B cell (primary cell): Measurements from ENCODE around the gene OPN4. TPM values are rescaled to one million over a fixed set of nuclear protein-coding genes. Genes with fewer than 3 reads are reported as not detected.

Source experiments
- ATAC-seq: fragments of 200-7000 bp; cut with Tn5 transposase; one replicate; pipeline ENCODE4 v1.10.0; 2021; ENCODE audit warnings: low read depth, mild to moderate bottlenecking, moderate number of reproducible peaks, moderate library complexity
- CTCF ChIA-PET: fragments of 350-600 bp; sonication (Branson Sonifier 250); formaldehyde crosslinking; loops from one replicate; lab custom pipeline; 2021; ENCODE audit warnings: antibody characterized with exemption, inconsistent platforms; lab: Charles Lee
- POLR2A ChIA-PET: fragments of 350-600 bp; sonication (Branson Sonifier 250); formaldehyde crosslinking; loops from one replicate; lab custom pipeline; 2021; ENCODE audit warnings: antibody characterized with exemption; lab: Charles Lee
- DNase-seq: peaks from one replicate; pipeline ENCODE4 v3.0.0; 2013
- H2AFZ ChIP-seq: 2 replicates; pipeline ENCODE4 v1.6.1; 2012; ENCODE audit warnings: mild to moderate bottlenecking, low read depth, low read length; ENCODE audit not compliant: insufficient read depth, poor library complexity, severe bottlenecking
- H3K27ac ChIP-seq, 2 donors: 1 replicate in 1 of 2; 2 replicates in 1 of 2; pipeline ENCODE4 v1.5.1; 2012 to 2013; ENCODE audit warnings: low read length in 2 of 2, mild to moderate bottlenecking in 2 of 2, moderate library complexity in 1 of 2
- H3K27me3 ChIP-seq, 4 experiments: fragments of 200-600 bp in 1 of 4; sonication (generic) in 1 of 4; replicated peaks in 1 of 4; 1 replicate in 2 of 4; 2 replicates in 2 of 4; pipeline versions ENCODE4 v1.6.1 to v1.7.0; 2013 to 2016; ENCODE audit warnings: low read length in 3 of 4, mild to moderate bottlenecking in 2 of 4, mixed read lengths in 1 of 4, moderate library complexity in 1 of 4; ENCODE audit not compliant: insufficient read depth in 4 of 4, control insufficient read depth in 3 of 4; ENCODE audit errors: control extremely low read depth in 1 of 4
- H3K36me3 ChIP-seq, 2 experiments: replicated peaks in 1 of 2; 1 replicate in 1 of 2; 2 replicates in 1 of 2; pipeline versions ENCODE4 v1.6.1 to v1.7.1; 2013; ENCODE audit warnings: low read length in 1 of 2; ENCODE audit not compliant: insufficient read depth in 2 of 2, control insufficient read depth in 1 of 2; ENCODE audit errors: control extremely low read depth in 1 of 2, extremely low read depth in 1 of 2
- H3K4me1 ChIP-seq, 2 donors: fragments of 200-600 bp in 1 of 2; sonication (generic) in 1 of 2; 1 replicate in 1 of 2; 2 replicates in 1 of 2; pipeline versions ENCODE4 v1.5.1 to v1.6.1; 2013 to 2017; ENCODE audit warnings: low read length in 2 of 2; ENCODE audit not compliant: control insufficient read depth in 2 of 2, insufficient read depth in 2 of 2
- H3K4me2 ChIP-seq: replicated peaks from 2 replicates; pipeline ENCODE3; 2012; ENCODE audit warnings: mild to moderate bottlenecking, low read depth, low read length; ENCODE audit not compliant: poor library complexity, severe bottlenecking
- H3K4me3 ChIP-seq, 5 experiments: fragments of 200-600 bp in 1 of 5; sonication (generic) in 1 of 5; 1 replicate in 3 of 5; 2 replicates in 2 of 5; pipeline versions ENCODE4 v1.5.1 to v1.7.0; 2011 to 2016; ENCODE audit warnings: low read length in 4 of 5, mild to moderate bottlenecking in 4 of 5, low read depth in 2 of 5, control low read depth in 1 of 5, moderate library complexity in 1 of 5; ENCODE audit not compliant: insufficient read depth in 1 of 5; ENCODE audit errors: control extremely low read depth in 1 of 5, extremely low read depth in 1 of 5
- H3K79me2 ChIP-seq: fragments of 200-600 bp; sonication (generic); one replicate; pipeline ENCODE4 v1.6.0; 2016; ENCODE audit warnings: low read length; ENCODE audit not compliant: control insufficient read depth, insufficient read depth
- H3K9ac ChIP-seq: fragments of 200-600 bp; sonication (generic); 2 replicates; pipeline ENCODE4 v1.6.1; 2017; ENCODE audit warnings: mild to moderate bottlenecking, low read length, moderate library complexity
- H3K9me3 ChIP-seq, 3 donors: one replicate each; pipeline versions ENCODE4 v1.6.1 to v1.7.1; 2013; ENCODE audit warnings: low read length in 2 of 3; ENCODE audit not compliant: control insufficient read depth in 2 of 3, insufficient read depth in 1 of 3; ENCODE audit errors: control extremely low read depth in 1 of 3
- H4K20me1 ChIP-seq: 2 replicates; pipeline ENCODE4 v1.6.0; 2012; ENCODE audit warnings: mild to moderate bottlenecking, low read length; ENCODE audit not compliant: insufficient read depth, control insufficient read depth, poor library complexity, severe bottlenecking
- H3K27ac Mint-ChIP-seq: one replicate; pipeline ENCODE4 v1.8.0; 2021; ENCODE audit warnings: mixed read lengths
- H3K27me3 Mint-ChIP-seq: one replicate; pipeline ENCODE4 v1.8.0; 2021; ENCODE audit warnings: mixed read lengths
- H3K4me1 Mint-ChIP-seq: one replicate; pipeline ENCODE4 v1.8.0; 2021; ENCODE audit warnings: mixed read lengths
- H3K4me3 Mint-ChIP-seq: one replicate; pipeline ENCODE4 v1.8.0; 2021; ENCODE audit warnings: mixed read lengths
- H3K9me3 Mint-ChIP-seq: one replicate; pipeline ENCODE4 v1.8.0; 2022; ENCODE audit warnings: mixed read lengths; ENCODE audit not compliant: insufficient read depth
- EZH2 ChIP-seq: IDR thresholded peaks from 2 replicates; pipeline ENCODE4 v1.6.1; 2012; ENCODE audit warnings: borderline replicate concordance, low read depth, mild to moderate bottlenecking, moderate library complexity, low read length; ENCODE audit not compliant: insufficient read depth, poor library complexity, severe bottlenecking
- WGBS: methylation state at CpG from one replicate; pipeline ENCODE4 v1.1.5; 2013; ENCODE audit warnings: missing lambda C conversion rate; ENCODE audit not compliant: insufficient coverage; 5-methylcytosine and 5-hydroxymethylcytosine counted together
- intact Hi-C: fragments of 100-400 bp; cut with micrococcal nuclease; formaldehyde crosslinking; loops from one replicate; pipeline ENCODE4 v1.10.0; 2022
- polyA plus RNA-seq: library from polyadenylated mRNA; depleted of rRNA; stranded (reverse); fragments of >200 nt; gene quantifications from 2 replicates; pipeline ENCODE4 v1.2.3, GENCODE V29; 2012
- total RNA-seq, 2 donors: library from RNA; stranded (reverse); fragments of 120-200 nt in 1 of 2; gene quantifications; 1 replicate in 1 of 2; 2 replicates in 1 of 2; pipeline versions ENCODE4 v1.2.3 to v1.2.4, GENCODE V29; 2013 to 2022
- TF ChIP-seq, protein P1 (sequence below): fragments of 200-600 bp; IDR thresholded peaks from one replicate; pipeline ENCODE4 v1.8.0; 2022; ENCODE audit warnings: antibody characterized with exemption, mild to moderate bottlenecking

OPN4 gene
- total and polyA plus RNA-seq, 2 donors (not counting 1 experiment from before 2014, with no cell fraction given): not detected

DNA sequence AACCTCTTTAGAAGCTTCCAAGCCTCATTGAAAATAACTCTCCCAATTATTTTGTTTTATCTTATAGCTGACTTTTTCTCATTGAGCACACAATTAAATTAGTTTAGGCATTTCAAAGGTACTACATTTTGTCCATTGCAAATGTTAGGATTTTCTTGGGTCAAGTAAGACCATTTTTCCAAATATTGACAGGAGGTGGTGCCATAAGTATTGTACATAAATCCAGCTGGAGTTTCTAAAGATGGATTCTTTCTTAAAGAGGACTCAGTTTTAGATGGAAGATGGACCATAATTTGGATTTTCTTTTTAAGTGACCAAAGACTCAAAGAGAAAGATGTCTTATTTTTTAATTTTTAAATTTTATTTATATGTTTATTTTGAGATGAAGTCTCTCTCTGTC is 12.3 kb upstream of the OPN4 start:
- H3K4me1 Mint-ChIP-seq: peaks cover 13% of the 10 kb centered on the region
- no peak overlapping the region for H3K4me3 Mint-ChIP-seq
- Histone ChIP-seq H3K27me3 (no peaks in the 10 kb centered on the region), H3K4me2 (no peak overlapping the region), H3K79me2 (no peaks in the 10 kb centered on the region), H4K20me1 (no peaks in the 10 kb centered on the region), H3K4me1 (peaks cover 0 to 7% of the 10 kb centered on the region in 2 donors), H3K9ac (no peak overlapping the region), H3K36me3 (no peaks in the 10 kb centered on the region), H3K27ac (no peak overlapping the region), H3K9me3 (peaks cover 1 to 4% (median 4%) of the 10 kb centered on the region in 3 donors), H2AFZ (no peak overlapping the region), H3K4me3 (no peak overlapping the region)
- H3K9me3 Mint-ChIP-seq: no peaks in the 10 kb centered on the region
- ATAC-seq: no peak
- H3K27ac Mint-ChIP-seq: no peak overlapping the region
- POLR2A ChIA-PET: no interaction called here
- CTCF ChIA-PET: interaction anchor here (1.6 kb wide), 1 partner anchor 256 kb away, joined by 3 read pairs; no protein-coding TSS in a partner anchor
- no peak for TF ChIP-seq EZH2
- TF ChIP-seq, protein P1, sequence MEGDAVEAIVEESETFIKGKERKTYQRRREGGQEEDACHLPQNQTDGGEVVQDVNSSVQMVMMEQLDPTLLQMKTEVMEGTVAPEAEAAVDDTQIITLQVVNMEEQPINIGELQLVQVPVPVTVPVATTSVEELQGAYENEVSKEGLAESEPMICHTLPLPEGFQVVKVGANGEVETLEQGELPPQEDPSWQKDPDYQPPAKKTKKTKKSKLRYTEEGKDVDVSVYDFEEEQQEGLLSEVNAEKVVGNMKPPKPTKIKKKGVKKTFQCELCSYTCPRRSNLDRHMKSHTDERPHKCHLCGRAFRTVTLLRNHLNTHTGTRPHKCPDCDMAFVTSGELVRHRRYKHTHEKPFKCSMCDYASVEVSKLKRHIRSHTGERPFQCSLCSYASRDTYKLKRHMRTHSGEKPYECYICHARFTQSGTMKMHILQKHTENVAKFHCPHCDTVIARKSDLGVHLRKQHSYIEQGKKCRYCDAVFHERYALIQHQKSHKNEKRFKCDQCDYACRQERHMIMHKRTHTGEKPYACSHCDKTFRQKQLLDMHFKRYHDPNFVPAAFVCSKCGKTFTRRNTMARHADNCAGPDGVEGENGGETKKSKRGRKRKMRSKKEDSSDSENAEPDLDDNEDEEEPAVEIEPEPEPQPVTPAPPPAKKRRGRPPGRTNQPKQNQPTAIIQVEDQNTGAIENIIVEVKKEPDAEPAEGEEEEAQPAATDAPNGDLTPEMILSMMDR: no peak
- intact Hi-C loops: no loop called here
- DNase-seq: no peak
- peaks cover 13% of the 10 kb centered on the region for H3K27me3 Mint-ChIP-seq

DNA sequence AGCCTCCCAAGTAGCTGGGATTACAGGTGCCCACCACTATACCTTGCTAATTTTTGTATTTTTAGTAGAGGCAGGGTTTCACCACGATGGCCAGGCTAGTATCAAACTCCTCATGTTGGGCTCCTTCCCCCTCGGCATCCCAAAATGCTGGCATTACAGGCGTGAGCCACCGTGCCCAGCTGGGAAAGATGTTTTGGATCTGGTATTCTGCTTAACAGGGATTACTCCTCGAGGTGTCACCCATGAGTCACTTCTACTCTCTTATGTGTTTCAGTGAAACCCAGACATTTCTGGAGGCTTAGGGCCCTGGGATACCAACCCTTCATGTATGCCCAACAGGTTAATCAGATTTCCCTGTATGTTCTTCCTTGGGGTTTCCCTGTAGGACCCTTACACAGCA is 11.8 kb upstream of the OPN4 start:
- H3K9me3 Mint-ChIP-seq: no peaks in the 10 kb centered on the region
- Histone ChIP-seq H3K4me1 (peaks cover 0 to 7% of the 10 kb centered on the region in 2 donors), H3K4me2 (no peak overlapping the region), H3K27ac (no peak overlapping the region), H3K79me2 (no peaks in the 10 kb centered on the region), H2AFZ (no peak overlapping the region), H4K20me1 (no peaks in the 10 kb centered on the region), H3K27me3 (no peaks in the 10 kb centered on the region), H3K9me3 (peaks cover 1 to 4% (median 4%) of the 10 kb centered on the region in 3 donors), H3K4me3 (no peak overlapping the region), H3K36me3 (no peaks in the 10 kb centered on the region), H3K9ac (no peak overlapping the region)
- TF ChIP-seq EZH2: no peak
- TF ChIP-seq, protein P1: no peak
- CTCF ChIA-PET: interaction anchor here (0.6 kb wide), 1 partner anchor 45 kb away, joined by 3 read pairs; no protein-coding TSS in a partner anchor
- H3K27ac Mint-ChIP-seq: no peak overlapping the region
- peaks cover 13% of the 10 kb centered on the region for H3K4me1 Mint-ChIP-seq
- DNase-seq: no peak
- H3K4me3 Mint-ChIP-seq: no peak overlapping the region
- H3K27me3 Mint-ChIP-seq: peaks cover 11% of the 10 kb centered on the region
- intact Hi-C loops: no loop called here
- WGBS: 85% methylated on average over 3 of the region's 5 CpGs
- no peak for ATAC-seq
- POLR2A ChIA-PET: no interaction called here
